DMS 273 (cell line): ENCODE data around the gene BACH1.

Source experiments
- DNase-seq: peaks from one replicate; lab custom pipeline; 2025; ENCODE audit not compliant: unreplicated experiment; lab: John Stamatoyannopoulos, UW

Gene BACH1

GRCh38 chr21:29290240-29290639 is 8.5 kb upstream of the BACH1 start:
- DNase-seq = no peak

GRCh38 chr21:29293495-29293894 is 5.2 kb upstream of the BACH1 start:
- no peak for DNase-seq

GRCh38 chr21:29295066-29295650 is 3.6 kb upstream of the BACH1 start:
- no peak for DNase-seq

GRCh38 chr21:29296446-29296845 is 2.3 kb upstream of the BACH1 start:
- DNase-seq = no peak

GRCh38 chr21:29297483-29298347 is 1.0 kb upstream of the BACH1 start:
- DNase-seq = peak; percentile 16

GRCh38 chr21:29299046-29299915 is 559 bp downstream of the BACH1 start:
- peak; percentile 85 for DNase-seq

- peak; percentile 95 for DNase-seq
These were observed 1.4 kb downstream of the BACH1 start for GRCh38 chr21:29299916-29300806.

GRCh38 chr21:29300807-29301138 is 2.1 kb downstream of the BACH1 start:
- no peak for DNase-seq

GRCh38 chr21:29301691-29302090 is 3.0 kb downstream of the BACH1 start:
- DNase-seq = no peak

- no peak for DNase-seq
These were observed 3.7 kb downstream of the BACH1 start for GRCh38 chr21:29302359-29302875.

GRCh38 chr21:29303288-29303687 is 4.6 kb downstream of the BACH1 start:
- DNase-seq = no peak

GRCh38 chr21:29304597-29304996 is 5.9 kb downstream of the BACH1 start:
- DNase-seq = no peak

- no peak for DNase-seq
These were observed 6.3 kb downstream of the BACH1 start for GRCh38 chr21:29305068-29305467.

GRCh38 chr21:29305561-29305960 is 6.8 kb downstream of the BACH1 start:
- DNase-seq = no peak

GRCh38 chr21:29306920-29307319 is 8.2 kb downstream of the BACH1 start:
- DNase-seq = no peak

GRCh38 chr21:29307718-29308455 is 9.2 kb downstream of the BACH1 start:
- no peak for DNase-seq

GRCh38 chr21:29308456-29308783 is 9.7 kb downstream of the BACH1 start:
- DNase-seq = no peak

GRCh38 chr21:29309703-29310102 is 11.0 kb downstream of the BACH1 start:
- no peak for DNase-seq

GRCh38 chr21:29311802-29312201 is 13.1 kb downstream of the BACH1 start:
- DNase-seq = no peak

- no peak for DNase-seq
These were observed 14.3 kb downstream of the BACH1 start for GRCh38 chr21:29312981-29313380.
